HCT116 (cell line): ENCODE measurements around the gene NRP1. TPM values are rescaled to one million over a fixed set of nuclear protein-coding genes. Genes with fewer than 3 reads are reported as not detected.

Experiments used
- ATAC-seq: fragments of 200-7000 bp; cut with Tn5 transposase; 2 replicates; pipeline ENCODE4 v1.9.1; 2020; ENCODE audit warnings: mild to moderate bottlenecking, moderate library complexity
- BruUV-seq: library from RNA; stranded (reverse); fragments of 400-500 nt; replicated peaks from 2 replicates; lab custom pipeline; 2021; lab: Mats Ljungman, UMichigan
- CTCF ChIA-PET: fragments of 300-600 bp; sonication (Branson Sonifier 250); formaldehyde crosslinking; loops from one replicate; lab custom pipeline; 2021; ENCODE audit warnings: antibody characterized with exemption; lab: Charles Lee
- POLR2A ChIA-PET: fragments of 300-600, 350-600 bp; sonication (Branson Sonifier 250); formaldehyde crosslinking; loops from one replicate; lab custom pipeline; 2021; ENCODE audit warnings: antibody characterized with exemption; lab: Charles Lee
- RAD21 ChIA-PET, 2 experiments: fragments of 300-600 bp; sonication (Branson Sonifier 250); formaldehyde crosslinking; loops; one replicate each; lab custom pipeline; 2023; ENCODE audit warnings: low total read pairs in 2 of 2; ENCODE audit not compliant: uncharacterized antibody in 2 of 2, unreplicated experiment in 2 of 2, low non-redundant PET in 1 of 2; lab: Charles Lee
- DNase-seq: peaks from one replicate; pipeline ENCODE4 v3.0.0-alpha.2; 2010; ENCODE audit warnings: low read depth, low spot score
- H2AFZ ChIP-seq: fragments of 200-600 bp; shearing (Covaris generic), sonication (generic); 2 replicates; pipeline ENCODE4 v1.6.1; 2017; ENCODE audit warnings: low read depth, mixed run types, mixed read lengths, antibody characterized with exemption, low read length; ENCODE audit not compliant: poor library complexity, severe bottlenecking
- H3K27ac ChIP-seq: 2 replicates; pipeline ENCODE4 v1.5.1; 2012; ENCODE audit warnings: low read depth, low read length
- H3K27me3 ChIP-seq: fragments of 200-600 bp; sonication (generic); 2 replicates; pipeline ENCODE4 v1.6.1; 2016; ENCODE audit warnings: mixed run types, low read length, mixed read lengths; ENCODE audit not compliant: insufficient read depth
- H3K36me3 ChIP-seq, 2 experiments: fragments of 200-500 bp in 1 of 2; fragments of 200-600 bp in 1 of 2; sonication (Bioruptor generic) in 1 of 2; sonication (generic) in 1 of 2; 2 replicates each; pipeline versions ENCODE4 v1.5.1 to v1.6.1; 2014 to 2016; ENCODE audit warnings: low read length in 2 of 2, inconsistent platforms in 1 of 2, mixed read lengths in 1 of 2, mixed run types in 1 of 2; ENCODE audit not compliant: insufficient read depth in 2 of 2, control insufficient read depth in 1 of 2
- H3K4me1 ChIP-seq, 2 experiments: fragments of 200-600 bp in 1 of 2; sonication (generic) in 1 of 2; 2 replicates each; pipeline versions ENCODE4 v1.5.1 to v1.6.1; 2012 to 2017; ENCODE audit warnings: low read length in 2 of 2, inconsistent platforms in 1 of 2, mild to moderate bottlenecking in 1 of 2, mixed read lengths in 1 of 2, mixed run types in 1 of 2, moderate library complexity in 1 of 2; ENCODE audit not compliant: insufficient read depth in 2 of 2, control insufficient read depth in 1 of 2
- H3K4me2 ChIP-seq: fragments of 200-600 bp; sonication (generic); 2 replicates; pipeline ENCODE4 v1.6.1; 2017; ENCODE audit warnings: mixed run types, low read length, mixed read lengths
- H3K4me3 ChIP-seq, 2 experiments: fragments of 200-600 bp in 1 of 2; sonication (generic) in 1 of 2; replicated peaks in 1 of 2; 2 replicates each; pipeline ENCODE4 v1.5.1; 2011 to 2016; ENCODE audit warnings: low read length in 2 of 2, control low read depth in 1 of 2, low read depth in 1 of 2, mild to moderate bottlenecking in 1 of 2, mixed read lengths in 1 of 2, mixed run types in 1 of 2
- H3K79me2 ChIP-seq: fragments of 200-600 bp; sonication (generic); 2 replicates; pipeline ENCODE4 v1.6.1; 2017; ENCODE audit warnings: mild to moderate bottlenecking, mixed run types, low read length, moderate library complexity, mixed read lengths; ENCODE audit not compliant: insufficient read depth
- H3K9ac ChIP-seq: fragments of 200-600 bp; sonication (generic); 2 replicates; pipeline ENCODE4 v1.6.1; 2016; ENCODE audit warnings: low read length, mixed read lengths
- H3K9me2 ChIP-seq: fragments of 200-600 bp; sonication (generic), shearing (Covaris generic); 2 replicates; pipeline ENCODE4 v1.6.1; 2017; ENCODE audit warnings: mixed run types, mild to moderate bottlenecking, moderate library complexity; ENCODE audit not compliant: insufficient read depth
- H3K9me3 ChIP-seq, 2 experiments: fragments of 200-500 bp in 1 of 2; fragments of 200-600 bp in 1 of 2; sonication (Bioruptor generic) in 1 of 2; sonication (generic) in 1 of 2; 2 replicates each; pipeline ENCODE4 v1.6.1; 2014 to 2017; ENCODE audit warnings: low read length in 2 of 2, mixed read lengths in 2 of 2, inconsistent platforms in 1 of 2, low read depth in 1 of 2, mild to moderate bottlenecking in 1 of 2, mixed run types in 1 of 2, moderate library complexity in 1 of 2; ENCODE audit not compliant: control insufficient read depth in 1 of 2, insufficient read depth in 1 of 2
- H4K20me1 ChIP-seq: fragments of 200-600 bp; sonication (generic), shearing (Covaris generic); 2 replicates; pipeline ENCODE4 v1.6.1; 2017; ENCODE audit warnings: mixed run types, mild to moderate bottlenecking, moderate library complexity; ENCODE audit not compliant: insufficient read depth
- ATF3 ChIP-seq: IDR thresholded peaks from 2 replicates; pipeline ENCODE4 v1.6.1; 2012
- CBX3 ChIP-seq: IDR thresholded peaks from 2 replicates; pipeline ENCODE4 v1.6.1; 2012; ENCODE audit warnings: low read depth
- CEBPB ChIP-seq: IDR thresholded peaks from 2 replicates; pipeline ENCODE4 v1.6.1; 2012; ENCODE audit warnings: low read depth
- EGR1 ChIP-seq: IDR thresholded peaks from 2 replicates; pipeline ENCODE4 v1.6.1; 2012; ENCODE audit warnings: low read depth
- ELF1 ChIP-seq: IDR thresholded peaks from 2 replicates; pipeline ENCODE4 v1.6.1; 2012; ENCODE audit warnings: low read depth, borderline replicate concordance
- EZH2 ChIP-seq: fragments of 200-600 bp; sonication (generic); IDR thresholded peaks from 2 replicates; pipeline ENCODE4 v1.6.1; 2017; ENCODE audit warnings: antibody characterized with exemption, mixed run types
- FOSL1 ChIP-seq: IDR thresholded peaks from 2 replicates; pipeline ENCODE4 v1.6.1; 2012; ENCODE audit warnings: low read depth
- JUND ChIP-seq: IDR thresholded peaks from 2 replicates; pipeline ENCODE4 v1.6.1; 2012
- MAX ChIP-seq: IDR thresholded peaks from 2 replicates; pipeline ENCODE4 v1.6.1; 2012
- POLR2A ChIP-seq: IDR thresholded peaks from 2 replicates; pipeline ENCODE4 v1.7.0; 2011; ENCODE audit warnings: borderline replicate concordance; ENCODE audit not compliant: insufficient read depth, insufficient read length; ENCODE audit errors: extremely low read depth
- POLR2AphosphoS5 ChIP-seq: IDR thresholded peaks from 2 replicates; pipeline ENCODE4 v1.6.1; 2011; ENCODE audit warnings: mild to moderate bottlenecking, low read depth, low read length, moderate library complexity
- RAD21 ChIP-seq: IDR thresholded peaks from 2 replicates; pipeline ENCODE4 v1.6.1; 2012; ENCODE audit warnings: low read depth, mild to moderate bottlenecking
- REST ChIP-seq: IDR thresholded peaks from 2 replicates; pipeline ENCODE4 v1.6.1; 2012; ENCODE audit warnings: low read depth
- SIN3A ChIP-seq: IDR thresholded peaks from 2 replicates; pipeline ENCODE4 v1.6.1; 2012; ENCODE audit warnings: low read depth
- SP1 ChIP-seq: IDR thresholded peaks from 2 replicates; pipeline ENCODE4 v1.6.1; 2012; ENCODE audit warnings: low read depth
- SRF ChIP-seq: IDR thresholded peaks from 2 replicates; pipeline ENCODE4 v1.6.1; 2012; ENCODE audit warnings: low read depth
- TCF7L2 ChIP-seq: IDR thresholded peaks from 2 replicates; pipeline ENCODE4 v1.7.0; 2011; ENCODE audit warnings: borderline replicate concordance, inconsistent platforms; ENCODE audit not compliant: insufficient read depth, insufficient read length; ENCODE audit errors: extremely low read depth
- YY1 ChIP-seq: IDR thresholded peaks from 2 replicates; pipeline ENCODE4 v1.6.1; 2011; ENCODE audit warnings: low read length, low read depth, moderate library complexity, mild to moderate bottlenecking; ENCODE audit not compliant: insufficient replicate concordance; ENCODE audit errors: extremely low read depth
- ZBTB33 ChIP-seq: IDR thresholded peaks from 2 replicates; pipeline ENCODE4 v1.6.1; 2011; ENCODE audit warnings: mild to moderate bottlenecking, low read length, moderate library complexity; ENCODE audit not compliant: insufficient replicate concordance; ENCODE audit errors: extremely low read depth
- ZFX ChIP-seq: fragments of 450-650 bp; IDR thresholded peaks from 2 replicates; pipeline ENCODE4 v1.6.1; 2017
- ZNF274 ChIP-seq: fragments of 200-500 bp; sonication (Bioruptor generic); IDR thresholded peaks from 2 replicates; pipeline ENCODE4 v1.6.1; 2014; ENCODE audit warnings: mild to moderate bottlenecking, low read depth, low read length, inconsistent platforms
- intact Hi-C: fragments of 100-400 bp; cut with micrococcal nuclease; formaldehyde crosslinking; loops from 2 replicates; pipeline ENCODE4 v1.10.0; 2022
- total RNA-seq: library from RNA; stranded (reverse); gene quantifications from one replicate; pipeline ENCODE4 v1.2.1, GENCODE V29; 2021; ENCODE audit not compliant: unreplicated experiment

Gene NRP1
- total RNA-seq, 1 experiment from 2014 or later = 3.8 TPM

- TF ChIP-seq YY1 (no peak), CEBPB (no peak)
Measured at GRCh38 chr10:33137356-33138005, 197.0 kb downstream of the NRP1 start (continued).

GRCh38 chr10:33136781-33137180 is 197.7 kb downstream of the NRP1 start:
- no peaks in the 10 kb centered on the region for H4K20me1 ChIP-seq
- peak overlapping the region in 1 of 2 experiments; percentile 26; a peak in 2 of 4 replicates for H3K4me3 ChIP-seq
- peak; percentile 68 for DNase-seq
- CTCF ChIA-PET = no interaction called here
- no peaks in the 10 kb centered on the region for H3K79me2 ChIP-seq
- H3K4me2 ChIP-seq = peak overlapping the region; percentile 61
- H3K4me1 ChIP-seq = peaks cover 45 to 72% of the 10 kb centered on the region in 2 experiments
- H3K9me2 ChIP-seq = no peaks in the 10 kb centered on the region
- intact Hi-C loops = loop anchor here (10.0 kb wide), 1 partner anchor 762 kb away; no protein-coding TSS in a partner anchor
- peak overlapping the region; percentile 65 for H3K27ac ChIP-seq
- H2AFZ ChIP-seq = peak overlapping the region; percentile 79
- H3K27me3 ChIP-seq = no peaks in the 10 kb centered on the region
- H3K36me3 ChIP-seq = no peaks in the 10 kb centered on the region
- ATAC-seq = peak; percentile 44
- no peaks in the 10 kb centered on the region for H3K9me3 ChIP-seq
- H3K9ac ChIP-seq = peak overlapping the region; percentile 36
- RAD21 ChIA-PET = no interaction called here
- POLR2A ChIA-PET = interaction anchor here (0.6 to 2.3 kb wide), 3 partner anchors 9 to 156 kb away, joined by 3 to 10 read pairs (median 3); no protein-coding TSS in a partner anchor
- no TSS peak for BruUV-seq
- TF ChIP-seq SP1 (peak; percentile 75), CEBPB (no peak), ZBTB33 (no peak), EZH2 (no peak), TCF7L2 (no peak), ZNF274 (no peak), YY1 (no peak), POLR2A (no peak), ATF3 (no peak), SRF (no peak), CBX3 (no peak), REST (no peak), FOSL1 (peak; percentile 78), ELF1 (no peak), SIN3A (no peak), RAD21 (no peak), MAX (no peak; the same call in 1 of the 2 replicates), EGR1 (peak; percentile 57; the same call in 1 of the 2 replicates), ZFX (no peak), POLR2AphosphoS5 (no peak), JUND (peak; percentile 77; the same call in 1 of the 2 replicates)
